ENCODE data around the gene CLASP1. TPM values are rescaled to one million over a fixed set of nuclear protein-coding genes. Genes with fewer than 3 reads are reported as not detected.

CLASP1 gene
- total and polyA plus RNA-seq, 2 of the 8 experiments (the other 6 are each of a cell fraction or from before 2014, with no cell fraction given), result 7.3 to 53.9 TPM

DNA sequence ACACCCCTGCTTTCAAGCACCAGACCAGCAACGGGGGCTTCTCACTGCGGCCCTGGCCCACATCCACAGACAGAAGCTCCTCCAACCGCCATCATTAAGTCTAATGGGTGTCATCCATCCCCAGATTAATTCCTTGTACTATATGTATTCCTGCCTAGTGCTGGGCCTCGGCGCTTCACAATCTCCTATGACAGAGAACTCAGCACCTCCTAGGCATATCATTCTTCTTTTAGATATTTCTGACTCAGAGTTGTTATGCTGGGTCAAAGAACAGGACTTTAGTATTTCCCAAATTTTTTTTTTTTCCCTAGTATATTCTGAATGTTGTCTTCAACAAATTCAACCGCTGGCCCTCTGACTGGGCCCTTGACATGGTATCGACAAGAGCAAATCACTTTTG lies 281.1 kb downstream of the CLASP1 start (continued):
- TF ChIP-seq, protein P1, sequence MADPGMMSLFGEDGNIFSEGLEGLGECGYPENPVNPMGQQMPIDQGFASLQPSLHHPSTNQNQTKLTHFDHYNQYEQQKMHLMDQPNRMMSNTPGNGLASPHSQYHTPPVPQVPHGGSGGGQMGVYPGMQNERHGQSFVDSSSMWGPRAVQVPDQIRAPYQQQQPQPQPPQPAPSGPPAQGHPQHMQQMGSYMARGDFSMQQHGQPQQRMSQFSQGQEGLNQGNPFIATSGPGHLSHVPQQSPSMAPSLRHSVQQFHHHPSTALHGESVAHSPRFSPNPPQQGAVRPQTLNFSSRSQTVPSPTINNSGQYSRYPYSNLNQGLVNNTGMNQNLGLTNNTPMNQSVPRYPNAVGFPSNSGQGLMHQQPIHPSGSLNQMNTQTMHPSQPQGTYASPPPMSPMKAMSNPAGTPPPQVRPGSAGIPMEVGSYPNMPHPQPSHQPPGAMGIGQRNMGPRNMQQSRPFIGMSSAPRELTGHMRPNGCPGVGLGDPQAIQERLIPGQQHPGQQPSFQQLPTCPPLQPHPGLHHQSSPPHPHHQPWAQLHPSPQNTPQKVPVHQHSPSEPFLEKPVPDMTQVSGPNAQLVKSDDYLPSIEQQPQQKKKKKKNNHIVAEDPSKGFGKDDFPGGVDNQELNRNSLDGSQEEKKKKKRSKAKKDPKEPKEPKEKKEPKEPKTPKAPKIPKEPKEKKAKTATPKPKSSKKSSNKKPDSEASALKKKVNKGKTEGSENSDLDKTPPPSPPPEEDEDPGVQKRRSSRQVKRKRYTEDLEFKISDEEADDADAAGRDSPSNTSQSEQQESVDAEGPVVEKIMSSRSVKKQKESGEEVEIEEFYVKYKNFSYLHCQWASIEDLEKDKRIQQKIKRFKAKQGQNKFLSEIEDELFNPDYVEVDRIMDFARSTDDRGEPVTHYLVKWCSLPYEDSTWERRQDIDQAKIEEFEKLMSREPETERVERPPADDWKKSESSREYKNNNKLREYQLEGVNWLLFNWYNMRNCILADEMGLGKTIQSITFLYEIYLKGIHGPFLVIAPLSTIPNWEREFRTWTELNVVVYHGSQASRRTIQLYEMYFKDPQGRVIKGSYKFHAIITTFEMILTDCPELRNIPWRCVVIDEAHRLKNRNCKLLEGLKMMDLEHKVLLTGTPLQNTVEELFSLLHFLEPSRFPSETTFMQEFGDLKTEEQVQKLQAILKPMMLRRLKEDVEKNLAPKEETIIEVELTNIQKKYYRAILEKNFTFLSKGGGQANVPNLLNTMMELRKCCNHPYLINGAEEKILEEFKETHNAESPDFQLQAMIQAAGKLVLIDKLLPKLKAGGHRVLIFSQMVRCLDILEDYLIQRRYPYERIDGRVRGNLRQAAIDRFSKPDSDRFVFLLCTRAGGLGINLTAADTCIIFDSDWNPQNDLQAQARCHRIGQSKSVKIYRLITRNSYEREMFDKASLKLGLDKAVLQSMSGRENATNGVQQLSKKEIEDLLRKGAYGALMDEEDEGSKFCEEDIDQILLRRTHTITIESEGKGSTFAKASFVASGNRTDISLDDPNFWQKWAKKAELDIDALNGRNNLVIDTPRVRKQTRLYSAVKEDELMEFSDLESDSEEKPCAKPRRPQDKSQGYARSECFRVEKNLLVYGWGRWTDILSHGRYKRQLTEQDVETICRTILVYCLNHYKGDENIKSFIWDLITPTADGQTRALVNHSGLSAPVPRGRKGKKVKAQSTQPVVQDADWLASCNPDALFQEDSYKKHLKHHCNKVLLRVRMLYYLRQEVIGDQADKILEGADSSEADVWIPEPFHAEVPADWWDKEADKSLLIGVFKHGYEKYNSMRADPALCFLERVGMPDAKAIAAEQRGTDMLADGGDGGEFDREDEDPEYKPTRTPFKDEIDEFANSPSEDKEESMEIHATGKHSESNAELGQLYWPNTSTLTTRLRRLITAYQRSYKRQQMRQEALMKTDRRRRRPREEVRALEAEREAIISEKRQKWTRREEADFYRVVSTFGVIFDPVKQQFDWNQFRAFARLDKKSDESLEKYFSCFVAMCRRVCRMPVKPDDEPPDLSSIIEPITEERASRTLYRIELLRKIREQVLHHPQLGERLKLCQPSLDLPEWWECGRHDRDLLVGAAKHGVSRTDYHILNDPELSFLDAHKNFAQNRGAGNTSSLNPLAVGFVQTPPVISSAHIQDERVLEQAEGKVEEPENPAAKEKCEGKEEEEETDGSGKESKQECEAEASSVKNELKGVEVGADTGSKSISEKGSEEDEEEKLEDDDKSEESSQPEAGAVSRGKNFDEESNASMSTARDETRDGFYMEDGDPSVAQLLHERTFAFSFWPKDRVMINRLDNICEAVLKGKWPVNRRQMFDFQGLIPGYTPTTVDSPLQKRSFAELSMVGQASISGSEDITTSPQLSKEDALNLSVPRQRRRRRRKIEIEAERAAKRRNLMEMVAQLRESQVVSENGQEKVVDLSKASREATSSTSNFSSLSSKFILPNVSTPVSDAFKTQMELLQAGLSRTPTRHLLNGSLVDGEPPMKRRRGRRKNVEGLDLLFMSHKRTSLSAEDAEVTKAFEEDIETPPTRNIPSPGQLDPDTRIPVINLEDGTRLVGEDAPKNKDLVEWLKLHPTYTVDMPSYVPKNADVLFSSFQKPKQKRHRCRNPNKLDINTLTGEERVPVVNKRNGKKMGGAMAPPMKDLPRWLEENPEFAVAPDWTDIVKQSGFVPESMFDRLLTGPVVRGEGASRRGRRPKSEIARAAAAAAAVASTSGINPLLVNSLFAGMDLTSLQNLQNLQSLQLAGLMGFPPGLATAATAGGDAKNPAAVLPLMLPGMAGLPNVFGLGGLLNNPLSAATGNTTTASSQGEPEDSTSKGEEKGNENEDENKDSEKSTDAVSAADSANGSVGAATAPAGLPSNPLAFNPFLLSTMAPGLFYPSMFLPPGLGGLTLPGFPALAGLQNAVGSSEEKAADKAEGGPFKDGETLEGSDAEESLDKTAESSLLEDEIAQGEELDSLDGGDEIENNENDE (IDR thresholded peaks at IDR 0.05; ENCODE audit: insufficient replicate concordance, low read length), result no peak
- TF ChIP-seq ATF2 (IDR thresholded peaks at IDR 0.05; ENCODE audit: low read length), result no peak
- no peak for TF ChIP-seq YY1 (IDR thresholded peaks at IDR 0.05; ENCODE audit: low read depth, low read length)
- no peak for TF ChIP-seq CREB1 (IDR thresholded peaks at IDR 0.05)
- TF ChIP-seq BRCA1 (IDR thresholded peaks at IDR 0.05; ENCODE audit: low read depth, low read length), result no peak
- no peak for TF ChIP-seq FOSL1 (IDR thresholded peaks at IDR 0.05; ENCODE audit: insufficient read depth, low read depth, low read length)
- TF ChIP-seq CTBP2 (IDR thresholded peaks at IDR 0.05; ENCODE audit: borderline replicate concordance, insufficient read depth, insufficient read length, low read length), result no peak
- TF ChIP-seq KDM4A (IDR thresholded peaks at IDR 0.05; ENCODE audit: low read depth, low read length, severe bottlenecking), result no peak

Measured in H1 (cell line).